GM21360 (cell line): ENCODE measurements around the gene SMYD2.

Source experiments
- ATAC-seq: cut with Tn5 transposase; IDR thresholded peaks from one replicate; pipeline ENCODE4 v1.9.1; 2021; ENCODE audit warnings: mild to moderate bottlenecking, moderate library complexity; ENCODE audit not compliant: unreplicated experiment

The SMYD2 gene

DNA sequence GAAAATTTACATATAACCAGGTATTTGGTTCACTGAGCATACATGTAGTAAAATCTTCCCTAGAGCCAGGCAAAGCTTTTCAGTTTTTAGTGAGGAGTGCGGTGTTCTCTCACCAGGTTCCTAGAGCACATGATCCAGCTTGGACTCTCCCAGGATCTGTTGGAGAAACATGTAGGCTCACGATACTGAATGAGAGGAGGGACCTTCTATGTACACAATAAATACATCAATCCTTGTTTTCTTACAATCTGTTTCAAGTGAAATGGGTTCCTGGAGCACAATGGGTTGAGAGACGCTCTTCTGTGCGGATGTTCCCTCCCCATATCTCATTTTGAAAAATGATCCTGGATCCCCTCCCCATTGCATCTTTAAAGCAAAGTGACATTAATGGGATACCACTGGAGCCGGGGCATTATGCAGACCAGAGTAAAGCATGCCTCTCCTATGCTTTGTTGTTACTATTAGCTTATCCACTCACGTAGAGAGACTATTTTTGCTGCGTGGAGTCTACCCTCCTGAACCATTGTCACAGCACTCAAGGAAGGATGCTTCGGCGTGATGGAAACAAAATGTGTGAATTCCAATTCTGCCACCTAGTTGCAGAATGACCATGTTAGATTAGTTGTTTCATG, 19.3 kb downstream of the SMYD2 start:
- no peak for ATAC-seq

DNA sequence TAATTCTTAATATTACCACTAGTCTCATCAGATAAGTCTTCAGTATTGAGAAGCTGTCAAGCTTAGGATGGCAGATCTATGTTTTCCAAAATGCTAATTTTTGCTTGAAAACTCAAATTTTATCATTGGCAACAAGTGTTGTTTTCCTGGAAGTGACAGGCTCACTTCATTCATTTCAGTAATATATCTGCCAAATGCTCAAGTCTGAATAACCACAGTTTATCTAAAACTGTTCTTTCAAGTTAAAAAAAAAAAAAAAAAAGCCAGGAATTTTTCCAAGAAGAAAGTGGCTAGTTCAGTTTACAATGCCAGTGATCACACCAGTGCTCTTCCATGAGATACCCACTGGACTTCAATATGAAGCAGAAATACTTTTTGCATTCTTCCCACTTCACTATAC, 20.6 kb downstream of the SMYD2 start:
- no peak for ATAC-seq

- no peak for ATAC-seq
These were observed 22.4 kb downstream of the SMYD2 start for GRCh38 chr1:214303141-214303930.

DNA sequence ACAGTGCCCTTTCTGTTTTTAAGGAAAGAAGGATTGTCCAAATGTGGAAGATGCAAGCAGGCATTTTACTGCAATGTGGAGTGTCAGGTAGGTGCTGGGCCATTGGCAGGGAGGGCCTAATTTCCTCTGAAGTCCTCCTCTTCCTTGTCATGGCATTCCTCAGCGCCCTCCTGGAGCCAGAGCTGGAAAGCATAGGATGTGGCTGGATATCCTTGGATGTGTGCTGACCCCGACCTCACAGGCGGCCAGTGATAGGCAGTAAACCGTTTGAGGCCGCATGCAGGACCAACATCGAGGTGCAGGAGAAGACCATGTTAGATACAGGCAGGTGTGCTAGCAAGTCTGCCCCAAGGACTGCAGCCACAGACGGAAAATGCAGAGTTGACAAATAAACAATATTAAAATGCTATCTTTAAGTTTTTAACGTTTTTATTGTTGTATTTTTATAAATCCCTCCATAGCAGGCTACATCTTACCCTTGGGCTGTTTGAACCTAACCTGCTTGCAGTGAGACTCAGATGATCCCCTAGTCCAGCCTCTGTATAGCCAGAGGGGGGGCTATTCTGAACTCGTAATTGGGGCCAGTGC, 24.3 kb downstream of the SMYD2 start:
- ATAC-seq, result no peak

DNA sequence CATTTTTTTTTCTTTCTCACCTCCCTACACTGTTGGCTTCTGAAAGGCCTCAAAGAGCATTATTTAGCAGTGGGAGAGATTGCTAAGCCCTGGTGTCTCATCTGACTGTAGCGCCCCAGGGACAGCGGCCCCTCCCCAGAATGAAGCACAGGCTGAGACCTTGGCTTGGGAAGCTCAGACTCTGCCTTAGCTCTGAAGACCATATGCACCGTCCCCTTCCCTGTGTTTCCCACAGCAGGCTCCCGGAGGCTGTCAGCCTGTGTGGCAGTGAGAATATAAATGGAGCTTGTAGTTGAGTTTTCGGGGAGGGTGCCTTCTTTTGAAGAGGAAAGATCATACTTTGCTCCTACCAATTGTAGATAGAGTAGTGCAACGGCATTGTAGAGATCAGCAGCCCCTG, 25.3 kb downstream of the SMYD2 start:
- no peak for ATAC-seq

DNA sequence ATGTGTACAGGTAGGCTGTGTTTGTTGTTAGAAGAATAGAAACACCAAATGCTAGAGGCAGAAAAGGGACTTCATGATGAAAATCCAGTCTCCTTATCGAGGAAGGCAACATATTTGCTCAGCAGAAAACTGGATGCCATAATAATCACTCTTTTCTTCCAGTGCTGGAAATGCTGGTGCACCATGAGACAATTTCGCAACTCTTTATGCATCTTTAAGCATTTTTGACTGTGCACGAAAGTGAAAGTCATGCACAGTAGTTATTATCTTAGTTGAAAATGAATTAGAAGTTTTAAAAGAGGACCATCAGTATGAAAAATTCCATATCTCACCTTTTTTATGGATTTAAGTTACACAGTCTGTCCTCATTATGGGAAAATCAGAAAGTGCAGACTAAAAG, 29.1 kb downstream of the SMYD2 start:
- peak; percentile 92 for ATAC-seq

GRCh38 chr1:214310777-214311690, 30.1 kb downstream of the SMYD2 start:
- ATAC-seq, result no peak

- ATAC-seq, result no peak
These were observed 31.6 kb downstream of the SMYD2 start for GRCh38 chr1:214312530-214313051.

DNA sequence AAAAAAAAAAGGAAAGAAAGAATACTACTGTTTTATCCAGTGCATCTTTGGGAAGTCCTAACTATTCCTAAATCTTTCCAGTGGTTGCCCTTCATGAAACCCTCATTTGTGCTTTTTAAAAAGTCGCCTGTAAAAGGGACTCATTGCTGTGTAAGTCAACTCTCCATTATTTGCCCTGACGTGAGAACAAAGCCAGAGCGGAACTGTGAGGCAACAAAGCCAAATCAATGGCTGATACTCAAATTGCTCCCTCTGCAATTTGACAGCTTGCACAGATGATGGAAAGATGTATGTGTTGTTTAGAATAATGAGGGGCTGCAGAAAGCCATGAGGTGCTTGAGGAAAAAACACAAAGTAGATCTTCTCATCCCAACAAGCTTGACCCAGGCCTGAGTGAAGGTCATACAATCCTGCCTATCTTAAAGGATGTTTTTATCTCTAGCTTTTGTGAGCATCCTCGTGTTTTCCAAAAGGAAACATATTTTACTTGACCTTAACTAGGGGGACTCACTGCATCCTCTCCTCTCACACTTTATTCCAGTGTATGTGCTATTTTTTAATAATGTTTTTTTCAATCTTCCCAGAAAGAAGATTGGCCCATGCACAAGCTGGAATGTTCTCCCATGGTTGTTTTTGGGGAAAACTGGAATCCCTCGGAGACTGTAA, 33.4 kb downstream of the SMYD2 start:
- no peak for ATAC-seq

DNA sequence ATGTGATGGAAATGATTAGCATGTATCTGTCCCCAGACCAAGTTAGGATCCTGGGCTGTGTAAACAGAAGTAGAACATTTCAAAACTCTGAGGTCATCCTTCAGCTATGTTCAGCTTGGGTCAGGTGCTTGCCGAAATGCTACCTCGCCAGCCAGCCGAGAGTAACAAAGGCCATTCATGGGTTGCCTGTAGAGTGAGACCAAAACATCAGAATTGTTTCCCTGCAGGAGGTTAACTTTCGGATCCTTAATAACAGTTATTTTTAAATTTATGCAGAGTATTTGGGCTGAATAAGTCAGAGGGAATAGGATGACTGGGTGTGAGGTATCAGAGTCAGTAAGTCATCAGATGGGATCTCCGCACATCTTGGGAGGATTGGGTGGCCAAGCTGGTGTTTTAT, 35.6 kb downstream of the SMYD2 start:
- ATAC-seq, result no peak

DNA sequence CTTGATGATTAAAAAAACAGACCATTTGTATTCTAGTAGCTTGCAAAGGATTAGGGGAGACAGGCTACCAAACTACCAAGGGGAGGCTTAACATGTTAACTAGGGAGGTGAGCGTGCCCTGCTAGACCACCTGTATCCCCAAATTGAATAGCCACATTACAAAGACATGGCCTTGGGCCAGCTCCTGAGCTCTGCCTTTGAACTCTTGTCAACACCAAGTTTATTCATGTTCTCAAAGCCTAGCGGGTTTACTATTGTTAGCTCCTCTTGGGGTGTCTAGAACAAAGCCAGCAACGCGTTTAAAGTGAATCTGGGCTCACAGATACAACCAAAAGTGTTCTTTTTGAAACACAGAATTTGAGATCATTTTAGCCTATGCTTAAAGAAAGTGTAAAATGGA, 36.3 kb downstream of the SMYD2 start:
- no peak for ATAC-seq

- ATAC-seq, result no peak
These were observed 36.8 kb downstream of the SMYD2 start for GRCh38 chr1:214317734-214318133.

- ATAC-seq, result no peak
These were observed 37.4 kb downstream of the SMYD2 start for GRCh38 chr1:214318356-214318755.

GRCh38 chr1:214318956-214319736, 38.2 kb downstream of the SMYD2 start:
- ATAC-seq, result no peak

DNA sequence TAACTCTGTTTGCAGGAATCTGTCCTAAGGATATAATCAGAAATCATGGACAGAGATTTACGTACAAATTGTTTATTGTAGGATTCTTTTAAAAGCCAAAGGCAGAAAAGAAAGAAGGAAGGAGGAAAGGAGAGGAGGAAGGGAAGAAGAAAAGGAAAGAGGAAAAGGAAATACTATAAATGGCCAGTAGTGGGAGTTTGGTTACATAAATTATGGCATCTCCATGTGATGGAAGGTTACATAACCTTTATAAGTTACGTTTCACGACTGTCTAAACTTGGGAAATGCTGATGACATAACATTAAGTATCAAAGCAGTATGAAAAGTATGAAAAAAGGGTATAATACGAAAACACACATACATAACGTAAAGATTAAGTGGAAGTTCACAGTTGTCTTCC, 39.0 kb downstream of the SMYD2 start:
- ATAC-seq, result no peak

DNA sequence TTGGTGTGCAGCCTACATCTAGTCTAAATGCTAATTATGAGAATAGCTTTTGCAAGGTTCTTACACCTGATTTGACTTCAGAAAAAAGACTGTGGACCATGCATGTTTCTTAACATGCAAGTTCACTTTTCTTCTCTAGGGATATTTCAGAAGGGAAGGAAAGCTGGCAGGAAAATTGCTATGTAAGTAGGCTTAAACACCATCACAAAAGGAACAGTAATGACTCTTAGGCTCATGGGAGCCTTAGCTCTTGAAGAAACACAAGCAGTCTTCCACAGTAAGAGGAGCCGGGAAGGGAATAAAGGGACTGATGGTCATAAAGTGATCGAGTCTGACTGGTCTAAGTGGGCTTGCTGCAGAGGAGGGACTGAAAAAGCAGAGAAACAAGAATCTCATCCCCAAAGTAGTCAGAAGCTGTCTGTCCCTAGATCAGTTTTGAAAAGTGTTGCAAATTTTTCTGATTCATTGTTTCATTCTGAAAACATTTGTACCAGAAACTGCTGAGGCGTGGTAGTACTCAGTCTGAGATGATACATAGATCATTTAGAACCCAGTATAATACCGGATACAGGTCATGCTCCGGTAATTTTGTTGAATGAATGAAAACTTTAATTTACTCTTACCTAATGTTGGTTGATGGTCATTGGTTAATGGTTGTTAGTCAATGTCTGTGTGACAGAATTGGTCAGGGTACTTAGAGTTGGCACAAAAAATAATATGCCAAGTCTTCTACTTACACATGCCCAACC, 40.9 kb downstream of the SMYD2 start:
- peak; percentile 73 for ATAC-seq

DNA sequence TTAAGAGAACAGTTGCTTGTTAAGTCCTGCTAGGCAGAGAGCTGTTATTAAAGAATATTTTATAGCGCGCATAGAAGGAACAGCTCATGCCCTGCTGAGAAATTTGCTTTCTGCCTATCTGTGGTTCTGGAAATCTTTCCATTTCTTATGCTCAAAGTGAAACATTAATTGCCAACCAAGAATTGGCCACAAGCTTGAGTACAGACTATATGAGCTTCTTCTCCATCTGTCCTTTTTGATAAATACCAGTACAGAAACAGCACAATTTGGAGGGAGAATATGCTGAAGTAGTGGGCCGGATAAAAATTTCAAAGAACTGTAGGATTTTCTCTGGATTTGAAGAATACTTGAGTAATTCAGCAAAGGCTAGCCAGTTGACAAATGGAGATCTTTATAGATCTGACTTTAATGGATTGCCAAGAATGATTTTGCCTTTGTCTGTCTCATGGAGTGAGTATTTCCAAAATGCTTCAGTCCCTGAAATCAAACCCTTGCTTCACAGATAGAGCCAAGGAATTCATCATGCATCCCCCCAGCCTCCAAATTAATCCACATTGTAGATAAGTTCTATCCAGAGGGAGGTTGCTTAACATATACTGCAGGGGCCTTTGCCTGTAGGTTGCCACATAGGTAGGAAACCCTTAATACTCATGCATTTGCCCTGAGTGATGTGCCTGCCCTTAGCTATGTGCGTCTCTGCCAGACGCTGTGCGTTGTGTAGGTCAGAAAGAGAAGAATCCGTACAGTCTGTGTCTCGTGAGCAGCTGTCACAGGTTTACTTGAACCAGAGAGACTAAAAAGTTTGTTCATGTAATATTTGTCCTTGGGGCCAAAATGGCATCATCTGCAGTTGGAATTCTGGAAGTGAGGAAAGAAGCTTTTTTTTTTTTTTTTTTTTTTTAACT, 44.2 kb downstream of the SMYD2 start:
- ATAC-seq, result no peak

GRCh38 chr1:214326406-214326805, 45.4 kb downstream of the SMYD2 start:
- no peak for ATAC-seq
